Progenitor cell of endocrine pancreas (in vitro differentiated cells): ENCODE data around the gene CUL5. TPM values are rescaled to one million over a fixed set of nuclear protein-coding genes. Genes with fewer than 3 reads are reported as not detected.

Experiments used
- DNase-seq: peaks from one replicate; pipeline ENCODE4 v3.0.0; 2021; ENCODE audit warnings: low spot score; ENCODE audit not compliant: unreplicated experiment
- H3K27ac Mint-ChIP-seq: 2 replicates; pipeline ENCODE4 v1.8.0; 2021; ENCODE audit warnings: mild to moderate bottlenecking, moderate library complexity, mixed read lengths
- H3K27me3 Mint-ChIP-seq: 2 replicates; pipeline ENCODE4 v1.8.0; 2021; ENCODE audit warnings: mixed read lengths
- H3K36me3 Mint-ChIP-seq: 2 replicates; pipeline ENCODE4 v1.8.0; 2022; ENCODE audit warnings: mixed read lengths; ENCODE audit not compliant: insufficient read depth
- H3K4me1 Mint-ChIP-seq: 2 replicates; pipeline ENCODE4 v1.8.0; 2021; ENCODE audit warnings: low read depth, mixed read lengths
- H3K4me3 Mint-ChIP-seq: 2 replicates; pipeline ENCODE4 v1.8.0; 2021; ENCODE audit warnings: low read depth, mild to moderate bottlenecking, moderate library complexity, mixed read lengths
- H3K9me3 Mint-ChIP-seq: 2 replicates; pipeline ENCODE4 v1.8.0; 2021; ENCODE audit warnings: low read depth, mixed read lengths
- total RNA-seq: library from RNA; stranded (reverse); gene quantifications from 2 replicates; pipeline ENCODE4 v1.2.1, GENCODE V29; 2021
- TF ChIP-seq, protein P1 (sequence below): fragments of 200-600 bp; sonication (generic); IDR thresholded peaks from one replicate; pipeline ENCODE4 v1.5.0; 2021; ENCODE audit warnings: antibody characterized with exemption, mild to moderate bottlenecking; ENCODE audit not compliant: unreplicated experiment

Gene CUL5
- total RNA-seq, 1 donor from 2014 or later: 37.9 TPM

- H3K4me1 Mint-ChIP-seq: peaks cover 8% of the 10 kb centered on the region
- no peak for DNase-seq
- H3K4me3 Mint-ChIP-seq: no peak overlapping the region
- TF ChIP-seq, protein P1, sequence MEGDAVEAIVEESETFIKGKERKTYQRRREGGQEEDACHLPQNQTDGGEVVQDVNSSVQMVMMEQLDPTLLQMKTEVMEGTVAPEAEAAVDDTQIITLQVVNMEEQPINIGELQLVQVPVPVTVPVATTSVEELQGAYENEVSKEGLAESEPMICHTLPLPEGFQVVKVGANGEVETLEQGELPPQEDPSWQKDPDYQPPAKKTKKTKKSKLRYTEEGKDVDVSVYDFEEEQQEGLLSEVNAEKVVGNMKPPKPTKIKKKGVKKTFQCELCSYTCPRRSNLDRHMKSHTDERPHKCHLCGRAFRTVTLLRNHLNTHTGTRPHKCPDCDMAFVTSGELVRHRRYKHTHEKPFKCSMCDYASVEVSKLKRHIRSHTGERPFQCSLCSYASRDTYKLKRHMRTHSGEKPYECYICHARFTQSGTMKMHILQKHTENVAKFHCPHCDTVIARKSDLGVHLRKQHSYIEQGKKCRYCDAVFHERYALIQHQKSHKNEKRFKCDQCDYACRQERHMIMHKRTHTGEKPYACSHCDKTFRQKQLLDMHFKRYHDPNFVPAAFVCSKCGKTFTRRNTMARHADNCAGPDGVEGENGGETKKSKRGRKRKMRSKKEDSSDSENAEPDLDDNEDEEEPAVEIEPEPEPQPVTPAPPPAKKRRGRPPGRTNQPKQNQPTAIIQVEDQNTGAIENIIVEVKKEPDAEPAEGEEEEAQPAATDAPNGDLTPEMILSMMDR: no peak
- H3K27ac Mint-ChIP-seq: no peak overlapping the region
- peaks cover 26% of the 10 kb centered on the region for H3K36me3 Mint-ChIP-seq
- no peaks in the 10 kb centered on the region for H3K9me3 Mint-ChIP-seq
- H3K27me3 Mint-ChIP-seq: no peaks in the 10 kb centered on the region
Observed at GRCh38 chr11:108142304-108142703, 133.6 kb downstream of the CUL5 start.

DNA sequence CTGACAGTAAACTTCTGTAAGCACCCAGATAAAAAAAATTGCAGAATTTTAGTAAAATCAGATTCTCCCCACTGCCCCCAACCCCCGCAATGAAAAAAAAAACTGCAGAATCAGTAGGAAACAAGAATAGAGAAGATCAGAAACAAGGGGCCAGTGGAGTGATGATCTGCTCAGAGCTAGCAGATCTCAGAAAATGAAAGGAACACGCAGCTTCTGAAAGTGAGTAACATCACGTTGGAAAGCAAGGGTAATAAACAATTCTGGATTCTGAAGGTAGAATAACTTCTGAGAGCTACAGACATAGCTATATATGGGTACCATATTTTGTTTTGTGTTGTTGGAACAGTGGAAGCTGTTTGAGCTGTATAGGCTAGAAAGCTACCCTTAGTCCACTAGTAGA is 135.9 kb downstream of the CUL5 start:
- DNase-seq: no peak
- no peaks in the 10 kb centered on the region for H3K9me3 Mint-ChIP-seq
- H3K4me1 Mint-ChIP-seq: peaks cover 8% of the 10 kb centered on the region
- TF ChIP-seq, protein P1: no peak
- no peak overlapping the region for H3K4me3 Mint-ChIP-seq
- peak overlapping the region; percentile 64 for H3K27ac Mint-ChIP-seq
- no peaks in the 10 kb centered on the region for H3K27me3 Mint-ChIP-seq
- H3K36me3 Mint-ChIP-seq: peaks cover 29% of the 10 kb centered on the region

DNA sequence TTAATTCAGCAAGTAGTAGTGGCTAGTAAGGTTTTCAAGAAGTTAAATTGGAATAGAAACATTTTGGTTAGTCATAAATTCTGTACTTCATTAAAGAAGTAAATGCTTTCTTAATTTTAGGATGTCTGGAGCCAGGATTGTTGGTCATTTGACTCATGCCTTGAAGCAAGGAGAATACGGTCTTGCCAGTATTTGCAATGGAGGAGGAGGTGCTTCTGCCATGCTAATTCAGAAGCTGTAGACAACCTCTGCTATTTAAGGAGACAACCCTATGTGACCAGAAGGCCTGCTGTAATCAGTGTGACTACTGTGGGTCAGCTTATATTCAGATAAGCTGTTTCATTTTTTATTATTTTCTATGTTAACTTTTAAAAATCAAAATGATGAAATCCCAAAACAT is 138.5 kb downstream of the CUL5 start:
- no peak overlapping the region for H3K27ac Mint-ChIP-seq
- TF ChIP-seq, protein P1: no peak
- H3K4me3 Mint-ChIP-seq: no peak overlapping the region
- peaks cover 8% of the 10 kb centered on the region for H3K4me1 Mint-ChIP-seq
- H3K27me3 Mint-ChIP-seq: no peaks in the 10 kb centered on the region
- peaks cover 30% of the 10 kb centered on the region for H3K36me3 Mint-ChIP-seq
- H3K9me3 Mint-ChIP-seq: no peaks in the 10 kb centered on the region
- DNase-seq: no peak

DNA sequence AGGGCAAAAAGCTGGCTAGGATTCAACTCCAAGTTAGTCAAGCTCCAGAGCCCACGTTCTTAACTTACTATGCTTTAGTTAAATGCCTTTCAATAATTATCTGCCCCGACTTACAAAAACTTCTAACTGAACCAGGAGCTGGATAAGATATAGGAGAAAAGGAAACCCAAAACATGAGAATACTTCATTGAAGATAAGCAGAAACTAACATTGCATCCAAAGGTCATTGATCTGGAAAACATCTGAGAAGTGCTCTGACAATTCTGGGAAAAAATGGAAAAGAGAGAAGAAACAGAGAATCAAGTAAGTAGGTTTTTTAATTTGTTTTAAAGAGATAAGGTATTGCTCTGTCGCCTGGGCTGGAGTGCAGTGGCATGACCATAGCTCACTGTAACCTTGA is 139.9 kb downstream of the CUL5 start:
- peaks cover 8% of the 10 kb centered on the region for H3K4me1 Mint-ChIP-seq
- H3K36me3 Mint-ChIP-seq: peaks cover 30% of the 10 kb centered on the region
- DNase-seq: no peak
- TF ChIP-seq, protein P1: no peak
- no peak overlapping the region for H3K4me3 Mint-ChIP-seq
- no peak overlapping the region for H3K27ac Mint-ChIP-seq
- H3K9me3 Mint-ChIP-seq: no peaks in the 10 kb centered on the region
- H3K27me3 Mint-ChIP-seq: no peaks in the 10 kb centered on the region

DNA sequence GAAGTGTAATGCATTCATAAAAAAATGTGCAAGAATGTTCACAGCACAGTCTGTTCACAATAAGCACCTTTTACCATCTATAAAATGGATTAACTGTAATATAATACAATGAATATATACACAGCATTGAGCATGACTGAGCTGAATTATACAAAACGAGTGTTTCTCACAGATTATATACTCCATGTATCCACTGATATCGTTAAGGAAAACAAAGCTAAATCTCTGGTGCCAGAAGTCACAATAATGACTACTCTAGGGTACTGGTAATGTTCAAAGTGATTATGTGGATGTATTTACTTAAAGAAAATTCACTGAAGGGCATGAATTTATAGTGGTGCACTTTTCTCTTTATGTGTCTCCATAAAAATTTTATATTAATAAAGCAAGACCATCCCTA is 145.9 kb downstream of the CUL5 start:
- no peak for DNase-seq
- Mint-ChIP-seq H3K27ac (no peak overlapping the region), H3K9me3 (no peaks in the 10 kb centered on the region), H3K27me3 (no peaks in the 10 kb centered on the region), H3K36me3 (peaks cover 10% of the 10 kb centered on the region), H3K4me3 (no peak overlapping the region), H3K4me1 (peaks cover 6% of the 10 kb centered on the region)
- TF ChIP-seq, protein P1: no peak

Other genes with a start within 250 kb of the CUL5 start
- gene SLC35F2, start 150.1 kb upstream of the CUL5 start, total RNA-seq: 17.5 and 19.4 TPM in 2 replicates
- 2.8 and 2.9 TPM in 2 replicates for gene RAB39A, start 80.5 kb upstream of the CUL5 start, total RNA-seq
- gene ACAT1, start 112.7 kb downstream of the CUL5 start, total RNA-seq: 29.5 and 37.5 TPM in 2 replicates
- gene NPAT, start 213.7 kb downstream of the CUL5 start, total RNA-seq: 20.6 and 21.0 TPM in 2 replicates
- 79.2 and 79.5 TPM in 2 replicates for gene ATM, start 214.2 kb downstream of the CUL5 start, total RNA-seq